WTC11 (cell line): ENCODE data around the gene LYL1.

ENCODE experiments used
- NR2C2 ChIP-seq: sonication (generic); formaldehyde crosslinking; IDR thresholded peaks from 2 replicates; pipeline ENCODE4 v1.8.0; 2022; ENCODE audit warnings: mild to moderate bottlenecking, missing genetic modification reagents
- TEAD4 ChIP-seq: sonication (generic); formaldehyde crosslinking; IDR thresholded peaks from 2 replicates; pipeline ENCODE4 v1.8.0; 2022; ENCODE audit warnings: mild to moderate bottlenecking, missing genetic modification reagents
- ZSCAN18 ChIP-seq: fragments of 250-450 bp; sonication (Bioruptor Pico); IDR thresholded peaks from 2 replicates; pipeline ENCODE4 v2.1.2; 2022; ENCODE audit warnings: mild to moderate bottlenecking, moderate library complexity
- TF ChIP-seq, protein P1 (sequence below): fragments of 200-600 bp; IDR thresholded peaks from 2 replicates; pipeline ENCODE4 v1.8.0; 2022; ENCODE audit warnings: antibody characterized with exemption
- TF ChIP-seq, protein P2 (sequence below): sonication (generic); formaldehyde crosslinking; IDR thresholded peaks from 2 replicates; pipeline ENCODE4 v1.8.0; 2022; ENCODE audit warnings: mild to moderate bottlenecking, missing genetic modification reagents

DNA sequence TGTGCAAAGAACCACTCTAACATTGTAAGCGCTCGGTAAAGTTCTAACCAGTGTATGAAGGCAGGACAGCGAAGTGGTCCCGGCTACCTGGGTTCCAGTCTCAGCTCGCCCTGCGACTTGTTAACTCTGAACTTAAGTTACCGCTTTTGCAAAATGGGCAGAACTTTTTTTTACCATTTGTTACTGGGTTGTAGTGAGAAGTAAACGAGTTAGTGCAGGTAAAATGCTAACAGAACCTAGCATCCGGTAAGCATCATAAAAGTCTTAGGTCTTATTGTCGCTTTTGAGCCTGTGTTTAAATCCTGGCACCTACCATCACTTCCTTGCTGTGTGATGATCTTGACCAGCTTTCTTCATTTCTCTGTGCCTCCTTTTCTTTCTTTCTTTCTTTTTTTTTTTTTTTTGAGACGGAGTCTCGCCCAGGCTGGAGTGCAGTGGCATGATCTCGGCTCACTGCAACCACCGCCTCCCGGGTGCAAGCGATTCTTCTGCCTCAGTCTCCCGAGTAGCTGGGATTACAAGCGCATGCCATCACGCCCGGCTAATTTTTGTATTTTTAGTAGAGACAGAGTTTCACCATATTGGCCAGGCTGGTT lies 14.6 kb upstream of the LYL1 start:
- TF ChIP-seq, protein P1, sequence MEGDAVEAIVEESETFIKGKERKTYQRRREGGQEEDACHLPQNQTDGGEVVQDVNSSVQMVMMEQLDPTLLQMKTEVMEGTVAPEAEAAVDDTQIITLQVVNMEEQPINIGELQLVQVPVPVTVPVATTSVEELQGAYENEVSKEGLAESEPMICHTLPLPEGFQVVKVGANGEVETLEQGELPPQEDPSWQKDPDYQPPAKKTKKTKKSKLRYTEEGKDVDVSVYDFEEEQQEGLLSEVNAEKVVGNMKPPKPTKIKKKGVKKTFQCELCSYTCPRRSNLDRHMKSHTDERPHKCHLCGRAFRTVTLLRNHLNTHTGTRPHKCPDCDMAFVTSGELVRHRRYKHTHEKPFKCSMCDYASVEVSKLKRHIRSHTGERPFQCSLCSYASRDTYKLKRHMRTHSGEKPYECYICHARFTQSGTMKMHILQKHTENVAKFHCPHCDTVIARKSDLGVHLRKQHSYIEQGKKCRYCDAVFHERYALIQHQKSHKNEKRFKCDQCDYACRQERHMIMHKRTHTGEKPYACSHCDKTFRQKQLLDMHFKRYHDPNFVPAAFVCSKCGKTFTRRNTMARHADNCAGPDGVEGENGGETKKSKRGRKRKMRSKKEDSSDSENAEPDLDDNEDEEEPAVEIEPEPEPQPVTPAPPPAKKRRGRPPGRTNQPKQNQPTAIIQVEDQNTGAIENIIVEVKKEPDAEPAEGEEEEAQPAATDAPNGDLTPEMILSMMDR = no peak
- TF ChIP-seq, protein P2, sequence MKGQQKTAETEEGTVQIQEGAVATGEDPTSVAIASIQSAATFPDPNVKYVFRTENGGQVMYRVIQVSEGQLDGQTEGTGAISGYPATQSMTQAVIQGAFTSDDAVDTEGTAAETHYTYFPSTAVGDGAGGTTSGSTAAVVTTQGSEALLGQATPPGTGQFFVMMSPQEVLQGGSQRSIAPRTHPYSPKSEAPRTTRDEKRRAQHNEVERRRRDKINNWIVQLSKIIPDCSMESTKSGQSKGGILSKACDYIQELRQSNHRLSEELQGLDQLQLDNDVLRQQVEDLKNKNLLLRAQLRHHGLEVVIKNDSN = no peak
- no peak for TF ChIP-seq NR2C2 (CRISPR knock-in tag)
- TF ChIP-seq TEAD4 (CRISPR knock-in tag) = no peak
- no peak for TF ChIP-seq ZSCAN18 (CRISPR knock-in tag)
